Measurements from ENCODE around the gene ZNF292.
"Not testable (repeated sequence)": the region's sequence is repeated elsewhere in the genome, so short reads cannot be mapped to it uniquely, and the experiment has no call there.

The ZNF292 gene

DNA sequence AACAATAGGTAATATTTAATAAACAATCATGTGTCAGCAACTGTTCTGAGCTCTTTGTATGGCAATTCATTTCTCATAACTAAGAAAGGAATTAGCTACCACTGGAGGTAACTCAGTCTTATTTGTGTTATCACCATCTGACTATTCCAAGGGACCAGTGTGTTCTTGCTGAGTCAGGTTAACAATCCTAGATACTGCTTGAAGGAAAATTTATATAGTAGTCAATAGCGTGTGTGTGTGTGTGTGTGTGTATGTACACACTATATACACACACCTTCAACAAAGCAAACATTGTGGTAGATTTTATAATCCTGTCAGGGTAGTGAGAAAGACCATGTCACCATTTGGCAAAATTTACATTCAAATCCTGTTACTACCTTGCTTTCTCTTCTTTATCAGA is 121.3 kb downstream of the ZNF292 start:
- DNase-seq (ENCODE audit: low read depth) = no peak

DNA sequence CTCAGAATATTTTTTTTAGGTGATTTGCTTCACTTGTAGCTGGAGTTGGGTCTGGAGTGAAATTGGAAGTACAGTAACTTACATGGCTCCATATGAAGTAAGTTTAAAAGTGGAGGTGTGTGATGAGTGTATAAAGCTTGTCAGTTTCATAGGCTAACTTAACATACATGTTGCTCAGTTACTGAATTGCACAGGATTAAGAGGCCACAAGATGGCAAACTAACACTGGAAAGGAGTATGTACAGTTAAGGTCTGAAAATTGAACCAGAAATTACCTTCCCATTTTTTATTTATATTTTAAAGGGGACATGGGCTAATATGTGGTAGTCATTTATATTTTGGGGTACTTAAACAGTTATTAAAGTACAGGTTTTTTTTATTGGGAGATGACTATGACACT is 121.8 kb downstream of the ZNF292 start:
- no peak for DNase-seq (ENCODE audit: low read depth)

GRCh38 chr6:87279196-87279595 is 123.8 kb downstream of the ZNF292 start:
- DNase-seq (ENCODE audit: low read depth) = no peak

DNA sequence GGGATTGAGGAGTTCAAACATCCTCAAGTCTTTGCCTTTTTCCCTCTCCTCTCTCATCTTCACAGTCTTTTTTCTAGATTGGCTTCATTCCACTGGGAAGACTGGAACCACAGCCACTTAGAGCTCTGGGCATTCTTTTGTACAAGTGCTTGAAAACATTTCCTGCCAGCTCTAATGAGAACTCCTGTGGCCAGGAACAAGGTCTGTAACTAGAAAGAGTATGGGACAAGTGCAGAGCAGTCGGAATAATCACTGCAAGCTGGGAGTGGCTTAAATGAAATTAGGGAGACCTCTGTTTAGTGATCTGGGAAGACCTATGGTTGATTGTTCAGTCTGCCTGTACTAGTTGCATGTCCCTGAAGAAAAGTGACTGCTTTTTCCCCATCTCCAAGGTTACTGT is 126.1 kb downstream of the ZNF292 start:
- DNase-seq (ENCODE audit: low read depth) = no peak

DNA sequence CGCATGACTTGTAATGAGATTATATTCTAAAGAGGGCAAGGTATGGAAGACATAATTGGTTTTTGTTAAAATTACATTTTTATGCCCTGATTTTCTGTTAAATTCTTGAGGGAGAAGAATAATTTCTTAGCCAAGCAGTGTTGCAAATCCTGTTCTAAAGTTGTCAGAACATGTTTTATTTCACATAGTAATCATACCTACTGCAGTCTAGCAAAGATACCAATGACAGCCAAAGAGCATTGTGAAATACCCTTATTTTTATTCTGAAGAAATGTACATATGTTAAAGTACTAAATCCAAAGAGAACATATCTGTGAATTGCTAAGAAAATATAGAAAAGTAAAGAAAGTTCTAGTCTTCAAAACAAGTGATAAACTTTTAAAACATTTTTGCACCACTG is 127.4 kb downstream of the ZNF292 start:
- no peak for DNase-seq (ENCODE audit: low read depth)

DNA sequence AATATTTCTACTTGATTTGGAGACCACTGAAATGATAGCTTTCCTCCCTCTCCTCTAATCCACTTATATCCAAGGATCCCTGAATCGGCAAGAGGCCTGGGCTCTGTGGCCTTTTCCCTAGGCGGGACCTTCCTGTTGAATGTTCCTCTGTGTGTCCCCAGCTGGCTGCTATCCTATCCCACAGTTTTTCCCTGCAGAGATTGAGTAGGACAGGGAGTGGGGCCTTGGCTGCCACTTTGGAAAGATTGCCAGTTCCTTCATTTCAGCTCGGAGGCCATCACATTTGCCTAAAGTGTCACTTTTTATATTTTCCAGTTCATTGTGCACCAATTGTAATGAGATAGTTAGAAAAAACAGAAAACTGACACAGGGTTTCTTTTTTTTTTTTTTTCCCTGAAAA is 128.1 kb downstream of the ZNF292 start:
- no peak for DNase-seq (ENCODE audit: low read depth)

DNA sequence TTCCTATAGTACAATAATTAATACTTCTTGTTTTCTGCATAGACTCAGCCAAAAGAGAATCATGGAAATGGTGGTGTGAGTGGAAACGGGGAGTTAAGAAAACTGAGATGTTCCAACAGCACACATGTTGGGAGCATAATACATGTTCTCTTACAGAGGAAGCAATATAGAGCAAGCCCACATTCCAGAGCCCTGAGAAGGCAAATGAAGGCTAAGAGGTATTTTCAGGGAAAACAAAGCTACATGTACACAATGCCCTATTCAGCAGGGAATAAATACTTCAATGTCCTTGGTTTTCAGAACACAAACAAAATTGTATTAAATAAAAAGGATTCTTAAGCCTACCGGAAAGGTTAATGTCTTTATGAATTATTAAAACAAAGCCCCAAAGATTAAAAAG is 131.9 kb downstream of the ZNF292 start:
- DNase-seq (ENCODE audit: low read depth) = no peak

DNA sequence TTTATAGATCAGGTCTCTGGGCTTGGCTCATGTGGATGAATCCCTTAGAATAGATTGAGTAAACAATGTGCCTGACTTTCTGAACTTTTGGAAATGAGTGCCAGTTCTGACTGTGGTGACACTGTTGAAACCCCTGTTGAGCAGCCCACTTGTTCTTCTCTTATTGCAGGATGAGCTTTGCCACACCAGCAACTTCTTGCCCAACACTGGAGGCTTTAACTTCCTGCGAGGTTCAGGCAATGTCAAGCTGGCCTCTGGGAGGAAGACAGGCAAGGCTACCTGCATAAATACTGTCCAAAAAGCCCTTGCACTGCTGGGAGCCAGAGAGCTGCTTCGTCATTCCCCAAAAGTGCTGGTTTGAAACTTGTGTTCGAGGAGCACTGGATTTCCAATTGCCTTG is 134.2 kb downstream of the ZNF292 start:
- DNase-seq (ENCODE audit: low read depth) = no peak

DNA sequence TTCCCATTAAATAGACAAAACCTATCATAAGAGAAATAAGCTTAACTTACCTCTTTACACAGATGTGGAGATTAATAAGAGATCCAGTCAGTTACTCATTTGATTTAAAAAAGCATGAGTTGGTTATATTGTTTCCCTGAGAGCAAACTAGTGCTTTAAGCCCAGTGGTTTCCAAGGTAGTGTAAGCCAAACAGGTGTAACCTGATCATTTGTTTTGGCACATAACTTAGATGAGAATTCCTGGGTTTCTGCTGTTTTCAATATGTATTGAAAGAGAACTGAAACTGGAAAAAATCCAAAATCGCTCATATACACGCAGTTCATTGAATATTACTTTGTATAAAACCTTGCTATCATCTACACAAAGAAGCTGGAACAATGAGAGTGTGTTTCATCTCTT is 136.5 kb downstream of the ZNF292 start:
- no peak for DNase-seq (ENCODE audit: low read depth)

- no peak for DNase-seq (ENCODE audit: low read depth)
These were observed 138.2 kb downstream of the ZNF292 start for GRCh38 chr6:87293526-87293925.

GRCh38 chr6:87297119-87297518 is 141.8 kb downstream of the ZNF292 start:
- DNase-seq (ENCODE audit: low read depth) = no peak

DNA sequence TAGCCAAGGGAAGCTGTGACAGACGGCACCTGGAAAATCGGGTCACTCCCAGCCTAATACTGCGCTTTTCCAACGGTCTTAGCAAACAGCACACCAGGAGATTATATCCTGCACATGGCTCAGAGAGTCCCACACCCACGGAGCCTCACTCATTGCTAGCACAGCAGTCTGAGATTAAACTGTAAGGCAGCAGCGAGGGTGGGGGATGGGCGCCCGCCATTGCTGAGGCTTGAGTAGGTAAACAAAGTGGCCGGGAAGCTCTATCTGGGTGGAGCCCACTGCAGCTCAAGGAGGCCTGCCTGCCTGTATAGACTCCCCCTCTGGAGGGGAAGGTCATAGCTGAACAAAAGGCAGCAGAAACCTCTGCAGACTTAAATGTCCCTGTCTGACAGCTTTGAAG is 145.9 kb downstream of the ZNF292 start:
- not testable (repeated sequence) for DNase-seq (ENCODE audit: low read depth)

- no peak for DNase-seq (ENCODE audit: low read depth)
These were observed 153.6 kb downstream of the ZNF292 start for GRCh38 chr6:87308970-87309369.

- no peak for DNase-seq (ENCODE audit: low read depth)
These were observed 157.5 kb downstream of the ZNF292 start for GRCh38 chr6:87312860-87313259.

All from HS-27A (cell line).